A673 (cell line): ENCODE measurements around the gene ARHGAP32.

Experiments
- EZH2 ChIP-seq: fragments of 200-600 bp; sonication (generic); IDR thresholded peaks from 2 replicates; pipeline ENCODE4 v1.6.1; 2017; ENCODE audit warnings: borderline replicate concordance, low read depth, mild to moderate bottlenecking, mixed read lengths, antibody characterized with exemption, low read length; ENCODE audit not compliant: poor library complexity, severe bottlenecking
- TF ChIP-seq, protein P1 (sequence below): fragments of 300-800, 200-600 bp; sonication (generic); conservative IDR thresholded peaks from 2 replicates; pipeline ENCODE4 v1.5.1; 2017; ENCODE audit warnings: low read depth, mild to moderate bottlenecking, antibody characterized with exemption, low read length, moderate library complexity, mixed read lengths

DNA sequence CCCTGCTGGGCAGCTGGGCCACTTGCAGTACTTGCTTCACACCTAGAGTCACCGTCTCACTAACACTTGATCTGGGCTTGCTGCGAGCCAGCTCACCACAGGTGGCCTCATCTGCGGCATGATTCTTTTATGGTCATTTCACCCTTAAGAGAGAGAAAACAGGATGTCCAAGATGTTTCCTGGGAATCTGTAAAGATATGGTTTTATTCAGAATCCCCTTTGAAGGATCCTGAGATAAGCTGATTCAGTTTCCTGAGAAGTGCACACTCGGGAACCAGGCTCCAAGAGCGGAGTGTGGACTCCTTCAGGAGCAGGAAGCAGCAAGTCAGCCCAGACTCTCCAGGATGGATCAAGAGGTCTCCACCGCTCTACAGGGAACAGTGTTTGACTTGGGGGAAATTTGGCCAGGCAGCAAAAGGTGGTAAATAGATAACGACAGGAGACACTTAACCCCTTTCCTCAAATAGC lies 227.6 kb downstream of the ARHGAP32 start:
- TF ChIP-seq, protein P1, sequence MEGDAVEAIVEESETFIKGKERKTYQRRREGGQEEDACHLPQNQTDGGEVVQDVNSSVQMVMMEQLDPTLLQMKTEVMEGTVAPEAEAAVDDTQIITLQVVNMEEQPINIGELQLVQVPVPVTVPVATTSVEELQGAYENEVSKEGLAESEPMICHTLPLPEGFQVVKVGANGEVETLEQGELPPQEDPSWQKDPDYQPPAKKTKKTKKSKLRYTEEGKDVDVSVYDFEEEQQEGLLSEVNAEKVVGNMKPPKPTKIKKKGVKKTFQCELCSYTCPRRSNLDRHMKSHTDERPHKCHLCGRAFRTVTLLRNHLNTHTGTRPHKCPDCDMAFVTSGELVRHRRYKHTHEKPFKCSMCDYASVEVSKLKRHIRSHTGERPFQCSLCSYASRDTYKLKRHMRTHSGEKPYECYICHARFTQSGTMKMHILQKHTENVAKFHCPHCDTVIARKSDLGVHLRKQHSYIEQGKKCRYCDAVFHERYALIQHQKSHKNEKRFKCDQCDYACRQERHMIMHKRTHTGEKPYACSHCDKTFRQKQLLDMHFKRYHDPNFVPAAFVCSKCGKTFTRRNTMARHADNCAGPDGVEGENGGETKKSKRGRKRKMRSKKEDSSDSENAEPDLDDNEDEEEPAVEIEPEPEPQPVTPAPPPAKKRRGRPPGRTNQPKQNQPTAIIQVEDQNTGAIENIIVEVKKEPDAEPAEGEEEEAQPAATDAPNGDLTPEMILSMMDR, result no peak
- TF ChIP-seq EZH2, result no peak
